SU-DHL-6 (cell line): ENCODE data around the gene GIMAP7.

ENCODE experiments used
- H2AFZ ChIP-seq: fragments of 200-600 bp; sonication (generic); 2 replicates; pipeline ENCODE4 v1.6.1; 2014; ENCODE audit warnings: low read depth, mild to moderate bottlenecking, moderate library complexity, mixed read lengths, antibody characterized with exemption, low read length; ENCODE audit not compliant: severe bottlenecking
- H3F3A ChIP-seq: fragments of 200-600 bp; shearing (Covaris generic); 2 replicates; pipeline ENCODE4 v1.6.0; 2016; ENCODE audit warnings: antibody characterized with exemption, mild to moderate bottlenecking; ENCODE audit not compliant: insufficient read depth
- H3K27ac ChIP-seq: fragments of 200-600 bp; sonication (generic); 2 replicates; pipeline ENCODE4 v1.5.1; 2016; ENCODE audit warnings: low read depth, mild to moderate bottlenecking, low read length, moderate library complexity, mixed read lengths
- H3K27me3 ChIP-seq: fragments of 200-600 bp; sonication (generic), shearing (Covaris generic); 2 replicates; pipeline ENCODE4 v1.6.0; 2014; ENCODE audit warnings: mild to moderate bottlenecking, low read length
- H3K36me3 ChIP-seq: fragments of 200-600 bp; sonication (generic); 2 replicates; pipeline ENCODE4 v1.6.1; 2014; ENCODE audit warnings: mild to moderate bottlenecking, low read length, mixed read lengths
- H3K4me2 ChIP-seq: fragments of 300-600, 200-600 bp; shearing (Covaris generic), sonication (generic); 2 replicates; pipeline ENCODE4 v1.6.0; 2014; ENCODE audit warnings: low read length, low read depth, mild to moderate bottlenecking; ENCODE audit not compliant: poor library complexity, severe bottlenecking
- H3K4me3 ChIP-seq: fragments of 200-600 bp; sonication (generic); 2 replicates; pipeline ENCODE4 v1.5.1; 2014; ENCODE audit warnings: antibody characterized with exemption, low read length, mild to moderate bottlenecking, mixed read lengths; ENCODE audit not compliant: insufficient read depth, poor library complexity, severe bottlenecking
- H3K79me2 ChIP-seq: fragments of 200-600 bp; sonication (generic); 2 replicates; pipeline ENCODE4 v1.6.1; 2014; ENCODE audit warnings: mild to moderate bottlenecking, low read length, moderate library complexity; ENCODE audit not compliant: insufficient read depth
- H3K9ac ChIP-seq: fragments of 200-600 bp; sonication (generic); 2 replicates; pipeline ENCODE4 v1.7.0; 2014; ENCODE audit warnings: mild to moderate bottlenecking, low read length
- H3K9me2 ChIP-seq: fragments of 200-600 bp; sonication (generic); replicated peaks from 2 replicates; pipeline ENCODE4 v1.6.1; 2014; ENCODE audit warnings: low read length; ENCODE audit not compliant: insufficient read depth
- H3K9me3 ChIP-seq: fragments of 200-600 bp; sonication (generic); 2 replicates; pipeline ENCODE4 v1.6.1; 2014; ENCODE audit warnings: low read length, mixed read lengths; ENCODE audit not compliant: insufficient read depth
- H4K20me1 ChIP-seq: fragments of 200-600 bp; sonication (generic); 2 replicates; pipeline ENCODE4 v1.6.1; 2014; ENCODE audit warnings: low read depth, mild to moderate bottlenecking, antibody characterized with exemption, low read length, moderate library complexity, mixed read lengths
- EZH2phosphoT487 ChIP-seq: fragments of 200-600 bp; sonication (generic), shearing (Covaris generic); conservative IDR thresholded peaks from 2 replicates; pipeline ENCODE4 v1.6.1; 2018; ENCODE audit warnings: mild to moderate bottlenecking, antibody characterized with exemption, low read length, moderate library complexity, mixed read lengths
- TF ChIP-seq, protein P1 (sequence below): fragments of 200-600 bp; sonication (generic); IDR thresholded peaks from one replicate; pipeline ENCODE4 v1.5.1; 2017; ENCODE audit warnings: antibody characterized with exemption, mild to moderate bottlenecking, low read length, moderate library complexity; ENCODE audit not compliant: insufficient read depth, poor library complexity, severe bottlenecking

GIMAP7 gene

DNA sequence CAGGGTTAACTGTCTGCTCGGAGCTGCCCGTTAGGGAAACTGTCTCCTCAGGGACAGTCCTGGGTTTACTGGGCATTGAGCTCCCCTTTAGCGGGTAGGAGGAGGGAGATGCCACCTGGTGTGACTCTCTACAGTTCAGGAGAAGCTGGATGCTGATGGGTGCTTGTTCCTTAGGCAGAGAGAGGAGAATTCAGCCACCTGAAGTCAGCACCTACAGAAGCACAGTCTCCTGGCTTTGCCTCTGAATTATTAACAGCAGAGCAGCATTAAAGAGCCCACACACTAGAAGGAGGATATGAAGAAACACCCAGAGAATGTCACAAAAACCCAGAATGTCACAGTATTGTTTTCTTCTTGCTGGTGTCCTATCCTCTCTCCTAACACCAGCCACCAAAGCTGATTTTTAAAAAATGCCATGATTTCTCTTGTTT is 53.2 kb downstream of the GIMAP7 start:
- no peaks in the 10 kb centered on the region for H3K9me3 ChIP-seq
- no peaks in the 10 kb centered on the region for H3K36me3 ChIP-seq
- H3K27me3 ChIP-seq, result no peaks in the 10 kb centered on the region; the same call in 1 of the 2 replicates
- H3K9ac ChIP-seq, result no peak overlapping the region
- H3F3A ChIP-seq, result no peaks in the 10 kb centered on the region
- TF ChIP-seq EZH2phosphoT487, result no peak
- TF ChIP-seq, protein P1, sequence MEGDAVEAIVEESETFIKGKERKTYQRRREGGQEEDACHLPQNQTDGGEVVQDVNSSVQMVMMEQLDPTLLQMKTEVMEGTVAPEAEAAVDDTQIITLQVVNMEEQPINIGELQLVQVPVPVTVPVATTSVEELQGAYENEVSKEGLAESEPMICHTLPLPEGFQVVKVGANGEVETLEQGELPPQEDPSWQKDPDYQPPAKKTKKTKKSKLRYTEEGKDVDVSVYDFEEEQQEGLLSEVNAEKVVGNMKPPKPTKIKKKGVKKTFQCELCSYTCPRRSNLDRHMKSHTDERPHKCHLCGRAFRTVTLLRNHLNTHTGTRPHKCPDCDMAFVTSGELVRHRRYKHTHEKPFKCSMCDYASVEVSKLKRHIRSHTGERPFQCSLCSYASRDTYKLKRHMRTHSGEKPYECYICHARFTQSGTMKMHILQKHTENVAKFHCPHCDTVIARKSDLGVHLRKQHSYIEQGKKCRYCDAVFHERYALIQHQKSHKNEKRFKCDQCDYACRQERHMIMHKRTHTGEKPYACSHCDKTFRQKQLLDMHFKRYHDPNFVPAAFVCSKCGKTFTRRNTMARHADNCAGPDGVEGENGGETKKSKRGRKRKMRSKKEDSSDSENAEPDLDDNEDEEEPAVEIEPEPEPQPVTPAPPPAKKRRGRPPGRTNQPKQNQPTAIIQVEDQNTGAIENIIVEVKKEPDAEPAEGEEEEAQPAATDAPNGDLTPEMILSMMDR, result no peak
- no peak overlapping the region for H3K4me3 ChIP-seq
- H3K27ac ChIP-seq, result no peak overlapping the region
- no peak overlapping the region for H3K4me2 ChIP-seq
- H4K20me1 ChIP-seq, result no peaks in the 10 kb centered on the region
- H3K9me2 ChIP-seq, result no peaks in the 10 kb centered on the region
- H3K79me2 ChIP-seq, result no peaks in the 10 kb centered on the region
- no peak overlapping the region for H2AFZ ChIP-seq

DNA sequence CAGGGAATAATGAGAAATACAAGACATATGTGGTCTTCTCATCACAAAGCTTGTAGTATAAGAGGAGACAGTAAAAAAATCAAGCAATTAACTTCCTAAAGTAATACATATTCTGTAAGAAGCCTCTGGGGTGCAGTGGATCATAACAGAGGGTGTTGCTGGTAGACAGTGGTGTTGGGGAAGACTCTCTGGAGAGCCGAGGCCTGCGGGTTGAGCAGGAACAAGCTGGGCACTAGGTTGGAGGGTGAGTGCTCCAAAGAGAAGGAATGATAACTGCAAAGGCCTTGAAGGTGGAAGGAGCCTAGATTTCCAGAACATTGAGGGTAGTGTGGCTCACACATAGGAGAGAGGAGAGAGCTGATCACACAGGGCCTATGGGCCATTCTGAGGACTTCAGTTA is 54.0 kb downstream of the GIMAP7 start:
- no peak overlapping the region for H3K4me3 ChIP-seq
- H3K79me2 ChIP-seq, result no peaks in the 10 kb centered on the region
- H3K4me2 ChIP-seq, result no peak overlapping the region
- no peaks in the 10 kb centered on the region for H3F3A ChIP-seq
- no peaks in the 10 kb centered on the region for H3K36me3 ChIP-seq
- no peaks in the 10 kb centered on the region; the same call in 1 of the 2 replicates for H3K27me3 ChIP-seq
- no peaks in the 10 kb centered on the region for H3K9me3 ChIP-seq
- no peaks in the 10 kb centered on the region for H3K9me2 ChIP-seq
- no peak for TF ChIP-seq EZH2phosphoT487
- TF ChIP-seq, protein P1, result no peak
- no peak overlapping the region for H2AFZ ChIP-seq
- H4K20me1 ChIP-seq, result no peaks in the 10 kb centered on the region
- H3K27ac ChIP-seq, result no peak overlapping the region
- H3K9ac ChIP-seq, result no peak overlapping the region

DNA sequence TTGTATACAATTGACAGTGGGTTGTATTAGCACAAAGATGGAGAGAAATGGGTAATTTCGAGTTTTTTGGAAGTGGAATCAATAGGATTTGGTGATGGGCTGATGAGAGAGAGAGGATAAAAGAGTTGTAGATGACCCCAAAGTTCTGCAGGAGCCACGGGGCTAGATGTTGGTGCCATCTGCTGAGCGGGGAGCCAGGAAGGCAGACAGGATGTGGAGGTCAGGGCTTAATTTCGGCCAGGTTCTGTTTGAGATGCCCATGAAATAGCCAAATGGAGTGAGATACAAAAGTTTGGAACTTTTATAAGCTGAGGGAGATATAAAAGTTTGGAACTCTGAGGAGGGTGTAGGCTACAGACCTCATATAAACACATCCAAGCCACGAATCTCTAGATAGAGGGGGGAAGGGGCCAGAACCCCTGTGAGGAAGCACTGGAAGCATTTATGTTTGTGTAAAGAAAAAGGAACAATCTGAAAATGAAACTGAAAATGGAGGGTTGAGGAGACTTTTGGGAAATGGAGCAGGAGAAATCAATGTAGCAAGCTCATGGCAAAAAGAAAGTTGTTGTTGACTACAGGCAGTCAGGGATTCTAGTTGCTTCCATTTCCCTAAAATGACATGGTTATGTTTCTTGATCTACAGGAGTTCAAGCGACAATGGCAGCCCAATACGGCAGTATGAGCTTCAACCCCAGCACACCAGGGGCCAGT is 54.7 kb downstream of the GIMAP7 start:
- H3K36me3 ChIP-seq, result no peaks in the 10 kb centered on the region
- no peak for TF ChIP-seq EZH2phosphoT487
- TF ChIP-seq, protein P1, result no peak
- H3K4me3 ChIP-seq, result no peak overlapping the region
- no peaks in the 10 kb centered on the region for H3K9me3 ChIP-seq
- H3K4me2 ChIP-seq, result no peak overlapping the region
- H4K20me1 ChIP-seq, result no peaks in the 10 kb centered on the region
- no peaks in the 10 kb centered on the region; the same call in 1 of the 2 replicates for H3K27me3 ChIP-seq
- H3K27ac ChIP-seq, result no peak overlapping the region
- H2AFZ ChIP-seq, result no peak overlapping the region
- H3K9ac ChIP-seq, result no peak overlapping the region
- H3F3A ChIP-seq, result no peaks in the 10 kb centered on the region
- H3K9me2 ChIP-seq, result no peaks in the 10 kb centered on the region
- H3K79me2 ChIP-seq, result no peaks in the 10 kb centered on the region
